HG03520 (cell line): Measurements from ENCODE around the gene PCDH12.
A peak's percentile ranks its signal among the peaks of the same experiment; 100 is the strongest.

Experiments
- ATAC-seq: cut with Tn5 transposase; IDR thresholded peaks from one replicate; pipeline ENCODE4 v1.9.1; 2021; ENCODE audit warnings: mild to moderate bottlenecking, moderate library complexity; ENCODE audit not compliant: unreplicated experiment

PCDH12 gene

DNA sequence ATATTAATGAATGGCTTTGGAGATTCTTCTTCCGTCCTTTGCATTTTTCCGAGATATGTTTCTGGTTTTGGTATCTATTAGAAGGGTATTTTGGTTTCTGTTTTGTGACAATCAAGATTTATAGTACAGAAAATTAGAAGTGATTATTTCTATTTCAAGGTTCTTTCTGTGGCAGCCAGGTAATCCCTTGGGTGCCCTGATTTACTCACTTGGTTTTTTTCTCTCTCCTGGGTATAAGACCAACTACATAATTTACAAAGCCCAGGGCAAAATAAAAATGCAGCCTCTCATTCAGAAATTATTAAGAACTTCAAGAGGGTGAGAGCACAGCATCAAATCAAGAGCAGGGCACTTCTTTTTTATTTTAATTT is 8.9 kb upstream of the PCDH12 start:
- ATAC-seq: no peak

DNA sequence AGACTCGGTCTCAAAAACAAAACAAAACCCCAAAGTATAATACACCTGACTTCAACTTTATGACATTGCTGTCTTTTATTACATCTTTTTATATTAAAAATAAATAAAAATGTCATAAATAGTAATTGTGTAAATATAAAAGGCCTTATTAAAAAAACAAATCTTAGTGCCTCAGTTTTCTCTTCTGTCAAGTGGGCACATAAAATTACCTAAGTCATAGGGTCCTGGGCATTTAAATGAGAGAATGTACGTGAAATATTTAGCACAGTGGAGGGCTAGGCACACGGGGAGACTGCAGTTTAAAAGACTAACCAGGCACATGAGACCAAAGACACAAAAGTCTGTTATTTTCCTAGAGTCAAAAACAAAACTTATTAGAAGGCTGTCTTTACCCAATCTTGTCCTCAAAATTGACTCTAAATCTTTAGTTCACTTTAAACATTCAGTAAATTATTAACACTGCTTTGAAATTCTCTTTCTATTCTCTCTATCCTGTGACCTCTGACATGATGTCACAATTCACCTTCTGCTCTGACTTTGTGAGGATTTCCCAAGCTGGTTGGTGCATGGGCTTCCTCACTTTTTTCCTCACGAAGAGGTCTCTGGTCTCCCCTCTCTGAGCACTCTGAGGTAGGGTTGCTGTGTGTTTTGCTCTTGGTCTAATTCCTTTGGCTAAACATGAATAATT is 8.4 kb upstream of the PCDH12 start:
- ATAC-seq: no peak

DNA sequence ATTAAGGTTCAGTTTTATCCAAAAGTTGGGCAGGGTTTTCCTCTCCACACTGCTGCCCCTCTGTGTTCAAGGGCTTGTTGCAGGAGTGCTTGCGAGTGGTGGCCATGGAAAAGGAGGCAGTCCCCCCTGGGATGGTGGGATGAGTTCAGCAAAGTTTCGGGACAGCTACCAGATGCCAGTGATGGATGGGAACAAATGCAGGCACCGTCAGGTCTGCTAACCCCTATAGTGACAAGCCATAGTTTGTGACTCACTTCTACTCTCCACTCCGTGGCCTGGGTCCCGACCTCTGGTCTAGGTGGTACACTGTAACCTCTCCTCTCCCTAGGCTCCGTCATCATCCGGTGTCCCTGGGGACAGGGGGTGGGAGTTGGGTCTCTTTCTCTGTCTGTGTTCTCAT is 7.1 kb upstream of the PCDH12 start:
- ATAC-seq: no peak

- ATAC-seq: no peak
Measured at GRCh38 chr5:141963701-141964100, 5.7 kb upstream of the PCDH12 start.

- no peak for ATAC-seq
Measured at GRCh38 chr5:141961466-141961865, 3.5 kb upstream of the PCDH12 start.

DNA sequence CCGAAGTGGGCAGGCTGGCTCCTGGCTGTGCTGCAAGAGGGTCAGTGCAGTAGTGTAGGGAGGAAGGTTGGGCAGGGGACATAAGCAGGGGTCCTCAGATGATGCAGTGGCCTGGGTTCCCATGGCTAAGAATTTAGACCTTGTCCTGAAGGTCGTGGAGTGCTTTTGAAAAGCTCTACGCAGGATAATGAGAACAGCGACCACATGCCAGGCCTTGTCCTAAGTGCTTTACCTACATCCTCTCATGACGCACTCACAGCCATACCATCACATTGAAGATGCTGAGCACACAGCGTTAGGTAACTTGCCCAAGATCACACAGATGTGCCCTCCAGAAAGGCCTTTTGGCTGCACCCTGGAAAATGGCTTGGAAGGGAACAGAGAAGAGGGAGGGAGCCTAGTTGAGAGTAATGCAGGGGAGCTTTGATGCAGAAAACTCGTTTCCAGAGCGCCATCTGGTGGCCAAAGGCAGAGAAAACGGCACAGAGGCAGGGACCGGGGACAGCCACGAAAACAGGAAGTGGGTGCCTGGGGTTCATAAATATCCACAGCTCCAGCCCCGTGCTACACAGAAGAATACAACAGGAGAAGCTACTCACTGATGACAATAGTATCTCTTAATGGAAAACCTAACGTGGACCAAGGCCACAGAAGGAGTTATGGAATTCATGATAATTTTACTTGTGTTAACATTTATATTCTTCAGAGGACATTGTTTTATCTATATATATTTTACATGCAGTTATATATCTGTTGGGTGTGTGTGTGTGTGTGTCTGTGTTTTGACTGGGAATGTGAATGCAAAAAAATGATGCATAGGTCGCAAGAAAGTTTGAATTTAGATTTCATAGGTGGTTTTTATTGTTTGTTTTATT is 2.7 kb upstream of the PCDH12 start:
- ATAC-seq: peak; percentile 87

- no peak for ATAC-seq
Measured at GRCh38 chr5:141960018-141960417, 2.0 kb upstream of the PCDH12 start.

GRCh38 chr5:141958546-141959172 is 657 bp upstream of the PCDH12 start:
- no peak for ATAC-seq

DNA sequence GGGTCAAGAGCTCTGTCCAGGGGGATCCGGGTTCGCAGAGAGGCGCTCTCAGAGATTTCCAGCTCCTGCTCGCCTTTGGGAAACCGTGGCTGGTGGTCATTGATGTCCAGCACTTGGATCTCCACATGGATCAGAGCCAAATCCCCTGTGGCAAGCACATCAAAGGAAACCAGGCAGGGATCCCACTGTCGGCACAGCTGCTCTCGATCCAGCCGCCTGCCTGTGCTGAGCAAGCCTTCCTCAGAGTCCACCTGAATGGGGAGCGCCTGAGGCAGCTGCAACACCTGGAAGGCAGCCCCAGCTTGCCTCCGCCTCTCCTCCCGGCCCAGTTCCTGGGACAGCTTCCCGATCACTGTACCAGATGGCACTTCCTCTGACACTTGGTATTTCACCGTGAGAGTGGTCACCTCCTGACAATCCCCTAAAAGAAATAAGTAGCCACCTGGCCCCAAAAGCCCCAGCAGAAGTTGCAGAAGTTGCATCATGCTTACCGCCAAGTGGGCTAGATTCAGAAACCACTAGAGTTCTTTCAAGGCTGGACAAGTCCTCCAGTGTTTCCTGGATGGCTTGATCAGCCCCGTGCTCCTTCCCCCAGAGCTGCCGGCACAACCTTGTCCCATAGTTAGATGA is 520 bp downstream of the PCDH12 start:
- no peak for ATAC-seq

- no peak for ATAC-seq
Measured at GRCh38 chr5:141954194-141954593, 3.8 kb downstream of the PCDH12 start.

- no peak for ATAC-seq
Measured at GRCh38 chr5:141952020-141952419, 6.0 kb downstream of the PCDH12 start.

DNA sequence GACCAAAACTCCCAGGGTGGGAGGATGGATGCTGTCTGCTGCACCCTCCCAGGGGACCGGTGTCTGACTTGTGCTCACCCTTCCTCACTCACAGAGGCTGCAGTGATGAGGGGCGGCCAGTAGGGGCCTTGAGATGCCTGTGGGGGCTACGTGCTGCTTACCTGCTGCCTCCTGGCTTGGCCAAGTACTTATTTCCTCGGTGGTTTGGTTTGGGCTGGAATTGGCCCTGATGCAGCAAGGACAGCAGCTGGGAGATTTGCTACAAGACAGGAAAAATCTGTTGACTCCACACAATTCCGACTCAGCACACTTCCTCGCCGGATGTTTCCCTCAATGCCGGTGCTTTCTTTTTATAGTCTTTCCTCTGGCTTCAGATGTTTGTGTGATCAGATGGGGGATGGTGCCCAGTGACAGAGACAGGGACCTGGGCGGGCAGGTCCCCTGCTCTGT is 6.6 kb downstream of the PCDH12 start:
- peak; percentile 82 for ATAC-seq

DNA sequence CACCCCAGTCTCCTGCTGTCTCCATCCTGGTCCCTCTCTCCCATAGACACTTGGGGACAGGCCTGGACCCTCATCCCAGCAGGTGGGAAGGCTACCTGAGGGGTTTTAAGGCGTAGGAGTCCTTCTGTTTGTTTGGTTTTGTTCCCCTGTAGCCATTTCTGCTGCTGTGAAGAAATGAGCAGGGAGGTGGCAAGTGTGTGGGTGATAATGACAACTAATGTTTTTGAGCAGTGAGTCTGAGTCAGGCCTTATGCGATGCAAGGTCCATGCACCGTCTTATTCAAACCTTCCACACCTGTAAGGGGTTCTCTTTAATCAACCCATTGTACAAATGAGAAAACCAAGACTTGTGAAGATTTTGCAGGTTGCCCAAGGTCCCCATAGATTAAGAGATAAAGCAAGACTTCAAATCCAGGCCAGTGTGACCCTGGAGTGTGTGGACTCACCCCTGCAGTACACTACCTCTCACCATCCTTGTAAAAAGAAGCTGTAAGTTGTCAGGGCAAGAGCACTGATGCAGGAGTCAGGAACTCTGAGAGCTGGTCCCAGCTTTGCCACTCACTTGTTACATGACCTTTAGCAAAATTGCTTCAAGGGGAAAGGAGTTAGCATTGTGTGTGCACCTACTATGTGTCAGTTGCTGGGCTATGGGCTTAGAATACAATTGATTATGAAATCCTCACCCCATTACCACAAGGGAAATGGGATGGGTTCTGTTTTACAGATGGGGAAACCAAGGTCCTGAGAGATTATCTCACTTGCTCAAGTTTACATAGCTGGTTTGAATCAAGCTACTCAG is 7.6 kb downstream of the PCDH12 start:
- ATAC-seq: no peak

GRCh38 chr5:141949511-141949910 is 8.5 kb downstream of the PCDH12 start:
- no peak for ATAC-seq

DNA sequence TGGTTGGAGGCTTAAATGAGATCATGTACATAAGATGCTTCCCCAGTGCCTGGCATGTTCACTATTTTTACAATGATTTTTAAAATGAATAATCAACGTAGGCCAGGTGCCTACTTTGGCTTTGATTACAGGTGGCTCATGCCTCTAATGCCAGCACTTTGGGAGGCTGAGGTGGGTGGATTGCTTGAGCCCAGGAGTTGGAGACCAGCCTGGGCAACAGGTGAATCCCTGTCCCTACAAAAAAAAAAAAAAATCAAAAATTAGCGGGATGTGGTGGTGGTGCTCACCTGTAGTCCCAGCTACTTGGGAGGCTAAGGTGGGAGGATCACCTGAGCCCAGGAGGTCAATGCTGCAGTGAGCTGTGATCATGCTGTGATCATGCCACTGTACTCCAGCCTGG is 9.2 kb downstream of the PCDH12 start:
- ATAC-seq: no peak

DNA sequence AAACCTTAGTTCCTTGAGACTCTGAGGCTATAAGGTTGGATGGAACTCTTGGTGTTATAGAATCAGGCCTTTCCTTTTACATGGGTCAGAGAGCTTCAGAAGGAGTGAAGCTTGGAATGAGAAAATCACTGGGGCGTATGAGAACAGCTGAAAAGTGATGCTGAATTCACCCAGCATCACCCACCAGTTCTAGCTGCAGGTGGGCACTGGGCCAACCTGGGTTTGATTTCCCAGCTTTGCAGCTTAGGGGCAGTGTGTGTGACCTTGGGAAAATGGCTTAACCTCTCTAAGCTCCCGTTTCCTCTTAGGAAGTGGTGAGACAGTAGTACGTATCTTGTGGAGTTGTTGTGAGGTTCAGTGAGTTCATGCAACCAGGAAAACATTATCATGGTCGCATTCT is 10.7 kb downstream of the PCDH12 start:
- no peak for ATAC-seq

GRCh38 chr5:141945511-141946051 is 12.4 kb downstream of the PCDH12 start:
- no peak for ATAC-seq

DNA sequence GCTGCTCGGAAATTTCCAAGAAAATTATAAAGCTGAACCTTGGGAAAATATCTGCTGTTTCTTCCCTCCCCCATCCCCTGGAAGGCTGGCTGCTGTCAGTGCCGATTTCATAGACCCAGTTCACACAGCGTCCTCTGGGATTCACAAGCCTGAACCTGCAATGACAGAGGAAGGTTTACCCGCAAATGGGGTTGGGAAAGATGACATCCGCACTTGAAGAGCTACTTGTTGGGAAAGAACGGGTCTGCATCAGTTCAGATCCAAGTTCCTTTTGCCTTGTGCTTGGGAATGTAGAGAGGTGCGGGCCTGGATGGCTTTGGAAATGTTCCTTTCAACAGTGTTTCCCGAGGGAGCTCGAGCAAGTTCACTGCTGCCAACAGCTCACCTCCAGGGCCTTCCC is 13.9 kb downstream of the PCDH12 start:
- ATAC-seq: no peak

DNA sequence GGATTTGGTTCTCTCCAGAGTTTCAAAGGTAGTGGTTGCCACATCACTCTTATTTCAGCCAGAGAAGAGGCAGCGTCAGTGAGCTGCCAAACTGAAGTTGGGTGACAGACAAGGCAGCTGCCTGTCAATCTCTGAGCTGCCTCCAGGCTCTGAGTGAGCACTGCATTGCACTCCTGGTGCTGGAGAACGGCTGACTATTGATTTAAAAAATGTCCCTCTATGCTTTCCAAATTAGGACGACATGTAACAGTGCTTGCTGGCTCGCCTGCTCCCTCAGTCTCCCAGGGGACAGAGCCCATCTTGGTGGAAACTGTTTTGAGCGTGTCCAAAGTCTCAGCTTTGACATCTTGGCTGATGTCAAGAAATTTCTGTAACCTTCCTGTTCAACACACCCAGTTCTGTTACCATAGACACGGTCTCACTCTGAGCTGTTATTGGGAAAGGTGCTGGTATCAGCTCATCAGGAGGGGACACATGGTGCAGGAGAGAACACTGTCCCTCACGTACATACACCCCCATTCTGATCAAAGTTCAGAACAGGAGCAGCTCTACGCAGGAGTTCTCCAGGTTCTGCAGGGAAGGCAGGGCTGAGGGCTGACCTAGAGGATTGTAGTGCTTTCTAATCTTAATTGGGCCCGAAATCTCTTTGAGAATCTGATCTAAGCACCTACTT is 15.7 kb downstream of the PCDH12 start:
- no peak for ATAC-seq

DNA sequence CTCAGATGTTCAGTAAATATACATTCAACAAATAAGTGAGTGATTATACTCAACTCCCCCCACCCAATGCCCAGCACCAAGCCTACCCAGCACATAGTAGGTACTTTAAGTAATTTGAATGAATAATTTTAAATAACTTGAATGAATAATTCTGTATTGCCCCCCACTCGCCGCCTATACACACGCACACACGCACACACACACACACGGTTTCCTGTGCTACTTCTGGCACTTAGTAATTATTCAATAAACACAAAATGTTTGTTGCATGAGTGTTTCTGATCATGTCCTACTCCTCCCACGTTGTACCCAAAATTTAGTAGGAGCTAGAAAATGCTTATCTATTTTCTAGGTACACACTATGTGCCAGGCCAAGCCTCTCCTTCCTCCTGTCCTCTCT is 16.2 kb downstream of the PCDH12 start:
- ATAC-seq: no peak
